Epithelial cell of esophagus (primary cell): ENCODE results near the gene PMPCA.

Experiments used
- DNase-seq: peaks from one replicate; pipeline ENCODE4 v3.0.0; 2010; ENCODE audit warnings: low read depth
- H3K4me3 ChIP-seq: 2 replicates; pipeline ENCODE4 v1.5.1; 2011; ENCODE audit warnings: mild to moderate bottlenecking, low read length, control low read depth
- TF ChIP-seq, protein P1 (sequence below): IDR thresholded peaks from 2 replicates; pipeline ENCODE4 v1.5.1; 2011; ENCODE audit warnings: low read depth, mild to moderate bottlenecking, low read length, control low read depth, inconsistent platforms; ENCODE audit not compliant: insufficient read depth; ENCODE audit errors: missing control alignments

The PMPCA gene

DNA sequence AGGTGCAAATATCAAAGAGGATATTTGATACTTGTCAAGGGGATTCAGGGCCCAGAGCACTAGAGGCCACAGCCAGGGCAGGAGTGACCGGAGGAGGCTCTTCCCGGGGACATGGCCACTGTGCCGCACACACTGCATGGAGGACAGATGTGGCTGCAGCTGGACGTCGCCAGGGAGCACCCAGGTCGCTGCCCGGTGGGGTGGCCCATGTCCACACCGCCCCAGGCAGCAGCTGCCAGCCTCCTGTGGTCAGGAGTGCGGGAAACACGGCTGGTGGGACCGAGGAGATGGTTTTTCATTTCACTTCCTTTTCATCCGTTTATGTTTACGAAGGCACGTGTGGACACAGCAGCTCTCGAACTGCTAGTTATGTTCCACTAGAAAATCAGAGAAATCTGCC is 57.3 kb downstream of the PMPCA start:
- DNase-seq, result no peak
- TF ChIP-seq, protein P1, sequence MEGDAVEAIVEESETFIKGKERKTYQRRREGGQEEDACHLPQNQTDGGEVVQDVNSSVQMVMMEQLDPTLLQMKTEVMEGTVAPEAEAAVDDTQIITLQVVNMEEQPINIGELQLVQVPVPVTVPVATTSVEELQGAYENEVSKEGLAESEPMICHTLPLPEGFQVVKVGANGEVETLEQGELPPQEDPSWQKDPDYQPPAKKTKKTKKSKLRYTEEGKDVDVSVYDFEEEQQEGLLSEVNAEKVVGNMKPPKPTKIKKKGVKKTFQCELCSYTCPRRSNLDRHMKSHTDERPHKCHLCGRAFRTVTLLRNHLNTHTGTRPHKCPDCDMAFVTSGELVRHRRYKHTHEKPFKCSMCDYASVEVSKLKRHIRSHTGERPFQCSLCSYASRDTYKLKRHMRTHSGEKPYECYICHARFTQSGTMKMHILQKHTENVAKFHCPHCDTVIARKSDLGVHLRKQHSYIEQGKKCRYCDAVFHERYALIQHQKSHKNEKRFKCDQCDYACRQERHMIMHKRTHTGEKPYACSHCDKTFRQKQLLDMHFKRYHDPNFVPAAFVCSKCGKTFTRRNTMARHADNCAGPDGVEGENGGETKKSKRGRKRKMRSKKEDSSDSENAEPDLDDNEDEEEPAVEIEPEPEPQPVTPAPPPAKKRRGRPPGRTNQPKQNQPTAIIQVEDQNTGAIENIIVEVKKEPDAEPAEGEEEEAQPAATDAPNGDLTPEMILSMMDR, result no peak
- no peak overlapping the region for H3K4me3 ChIP-seq

DNA sequence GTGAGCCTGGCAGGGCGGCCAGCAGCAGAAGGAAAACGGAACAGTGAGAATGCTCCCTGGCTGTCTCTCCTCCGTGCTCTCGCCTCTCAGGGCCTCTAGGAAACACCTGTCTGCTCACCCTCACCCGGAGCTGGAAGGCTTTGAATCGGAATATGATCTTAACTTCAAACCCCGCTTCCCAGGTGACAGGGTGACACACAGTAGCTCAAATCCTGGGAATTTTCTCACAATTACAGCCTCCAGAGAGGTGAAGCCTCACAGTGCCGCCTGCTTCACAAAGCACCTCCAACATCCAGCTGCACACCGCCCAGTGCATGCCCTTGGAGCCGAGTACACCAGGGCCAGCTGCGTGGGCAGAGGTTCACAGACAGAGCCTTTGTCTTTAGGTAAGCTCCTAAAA is 59.9 kb downstream of the PMPCA start:
- TF ChIP-seq, protein P1, result no peak
- no peak overlapping the region for H3K4me3 ChIP-seq
- no peak for DNase-seq

DNA sequence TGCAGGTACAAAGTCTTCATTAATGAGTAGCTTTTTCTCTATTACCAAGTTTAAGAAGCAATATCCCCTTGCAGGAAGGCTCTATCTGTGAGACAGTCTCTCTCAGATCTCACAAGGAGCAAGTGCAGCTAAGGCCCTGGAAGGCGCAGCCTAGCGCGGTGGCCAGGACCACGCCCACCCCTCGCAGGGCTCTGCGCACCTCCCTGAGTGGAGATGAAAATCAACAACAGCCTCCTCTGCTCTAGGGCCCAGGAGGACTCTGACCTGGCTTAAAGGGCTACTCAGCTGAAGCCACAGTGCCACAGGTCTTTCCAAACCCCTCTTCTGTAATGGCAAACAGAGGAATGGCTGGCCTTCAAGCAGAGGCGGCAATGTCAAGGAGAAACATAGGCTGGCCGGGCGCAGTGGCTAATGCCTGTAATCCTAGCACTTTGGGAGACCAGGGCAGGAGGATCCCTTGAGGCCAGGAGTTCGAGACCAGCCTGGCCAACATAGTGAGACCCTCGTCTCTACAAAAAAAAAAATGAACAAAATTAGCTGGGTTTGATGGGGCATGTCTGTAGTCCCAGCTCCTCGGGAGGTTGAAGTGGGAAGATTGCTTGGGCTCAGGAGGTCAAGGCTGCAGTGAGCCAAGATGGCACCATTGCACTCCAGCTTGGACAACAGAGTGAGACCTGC is 60.5 kb downstream of the PMPCA start:
- no peak overlapping the region for H3K4me3 ChIP-seq
- TF ChIP-seq, protein P1, result no peak
- DNase-seq, result no peak

DNA sequence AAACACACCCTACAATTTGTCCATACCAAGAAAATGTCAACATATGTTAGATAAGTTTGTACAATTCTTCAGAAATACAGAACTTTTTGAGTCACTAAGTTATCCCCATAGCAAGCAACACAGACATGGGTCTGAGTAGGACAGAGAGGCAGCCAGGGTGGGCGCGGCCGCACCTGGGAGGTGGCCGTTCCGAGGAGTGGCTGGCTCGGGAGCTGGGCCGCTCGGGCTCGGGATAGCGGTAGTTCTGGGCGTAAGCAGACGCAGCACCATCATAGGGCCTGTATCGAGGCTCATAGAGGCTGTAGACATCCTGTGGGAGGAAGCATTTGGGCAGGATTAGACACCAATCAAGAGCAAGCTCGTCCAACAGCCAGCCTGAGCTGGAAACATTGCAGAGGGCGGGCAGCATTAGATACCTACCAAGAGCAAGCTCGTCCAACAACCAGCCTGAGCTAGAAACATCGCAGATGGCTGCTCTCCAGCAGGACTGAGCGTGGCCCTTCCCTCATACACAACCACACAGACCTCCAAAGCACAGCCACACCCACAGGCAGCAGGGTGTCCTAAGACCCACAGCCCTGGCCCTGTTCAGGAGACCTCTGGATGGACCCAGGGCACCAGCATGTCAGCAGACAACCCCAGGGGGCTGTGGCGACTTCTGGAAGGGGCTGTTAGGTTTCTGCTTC is 61.5 kb downstream of the PMPCA start:
- TF ChIP-seq, protein P1, result no peak
- DNase-seq, result no peak

DNA sequence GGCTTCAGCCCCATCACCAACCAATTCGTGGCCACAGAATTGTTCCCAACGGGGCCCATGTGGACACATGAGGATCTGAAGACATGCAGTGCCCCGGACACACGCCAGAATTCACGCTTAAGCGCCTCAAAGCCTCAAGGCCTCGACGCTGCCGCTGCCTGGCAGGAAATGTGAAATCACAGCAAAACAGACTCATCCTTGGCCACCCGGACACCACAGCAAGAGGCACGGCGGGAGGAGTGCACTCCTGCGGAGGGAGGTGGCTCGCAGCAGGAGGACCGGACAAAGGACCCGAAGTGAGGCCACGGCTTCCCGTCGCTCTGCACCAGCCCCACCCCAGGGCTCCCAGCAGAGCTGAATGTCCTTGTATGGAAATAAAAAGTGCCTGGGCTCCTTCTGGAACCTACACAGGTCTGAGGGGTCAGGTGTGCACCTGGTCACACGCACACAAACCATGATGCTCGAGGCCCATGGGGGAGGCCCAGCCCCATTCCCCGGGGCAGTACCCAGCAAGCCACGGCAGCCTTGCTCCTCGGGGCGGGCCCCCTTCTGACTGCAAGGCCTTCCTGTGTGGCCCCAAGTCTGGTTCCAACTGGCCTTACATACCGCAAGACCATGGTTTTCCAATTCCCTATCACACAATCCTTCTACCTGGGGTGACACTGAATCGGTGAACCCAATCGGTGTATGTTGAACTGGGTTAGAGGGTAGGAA is 62.3 kb downstream of the PMPCA start:
- TF ChIP-seq, protein P1, result no peak
- no peak for DNase-seq
- H3K4me3 ChIP-seq, result no peak overlapping the region

More for the DNA sequence above, 61.5 kb downstream of the PMPCA start:
- H3K4me3 ChIP-seq, result no peak overlapping the region

DNA sequence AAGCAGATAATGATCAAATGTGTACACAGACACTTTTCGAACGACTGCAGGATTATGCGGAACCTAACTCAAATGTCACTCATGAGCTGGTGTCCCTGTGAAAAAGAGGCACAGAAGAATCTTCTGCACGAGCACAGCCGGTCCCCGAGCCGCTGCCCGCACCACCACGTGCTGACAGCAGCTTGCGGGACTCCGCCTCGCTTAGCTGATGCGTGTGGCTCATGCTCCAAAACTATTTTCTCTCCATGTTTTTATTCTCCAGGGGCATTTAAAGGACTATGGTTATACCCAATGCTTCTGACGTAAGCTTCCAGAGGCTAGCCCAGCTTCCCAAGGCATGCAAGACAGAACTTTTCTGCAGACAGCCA is 62.9 kb downstream of the PMPCA start:
- TF ChIP-seq, protein P1, result no peak
- DNase-seq, result no peak
- H3K4me3 ChIP-seq, result no peak overlapping the region
